Measurements from ENCODE around the gene DCUN1D2.
"Not testable (repeated sequence)": the region's sequence is repeated elsewhere in the genome, so short reads cannot be mapped to it uniquely, and the experiment has no call there.

Gene DCUN1D2

GRCh38 chr13:113460599-113460998 lies 29.9 kb downstream of the DCUN1D2 start:
- no peak for DNase-seq

- DNase-seq, result no peak
Observed at GRCh38 chr13:113460064-113460555, 30.4 kb downstream of the DCUN1D2 start.

DNA sequence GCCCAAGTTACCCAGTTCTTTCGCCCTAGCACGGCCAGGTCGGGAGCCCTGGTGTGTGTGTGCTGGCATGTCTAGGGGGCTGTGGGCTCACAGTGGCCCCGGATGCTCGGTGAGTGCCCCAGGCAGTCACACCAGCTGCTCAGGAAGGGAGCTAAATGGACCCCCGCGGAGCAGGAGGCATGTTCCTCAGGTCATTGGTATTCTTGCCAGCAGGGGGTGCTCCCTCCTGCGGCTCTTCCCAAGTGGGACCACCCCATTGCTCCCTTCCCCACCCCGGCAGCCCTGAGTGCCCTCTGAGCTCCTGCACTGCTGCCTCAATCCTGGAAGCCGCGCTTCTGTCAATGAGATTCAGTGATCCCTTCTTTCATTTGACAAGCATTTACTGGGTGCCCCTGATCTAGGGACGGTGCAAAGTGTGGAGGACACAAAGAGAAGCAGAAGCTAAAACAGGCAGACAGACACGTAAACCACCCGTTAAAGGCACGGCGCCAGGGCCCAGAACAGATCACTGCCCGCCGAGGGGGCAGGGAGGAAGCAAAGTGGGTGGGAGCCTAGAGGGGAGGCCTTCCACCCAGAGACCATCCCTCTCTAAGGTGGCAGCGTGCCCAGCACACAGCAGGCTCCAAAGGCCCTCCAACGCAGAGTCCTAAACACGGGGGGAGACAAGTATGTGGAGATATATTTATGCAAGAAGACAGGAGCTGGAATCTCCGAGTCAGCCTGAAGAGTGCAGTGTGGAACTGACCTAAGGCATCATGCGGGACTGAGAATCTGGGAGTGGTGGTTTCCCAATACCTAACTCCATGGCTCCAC lies 32.1 kb downstream of the DCUN1D2 start:
- DNase-seq, result no peak

GRCh38 chr13:113457510-113457909 lies 33.0 kb downstream of the DCUN1D2 start:
- no peak for DNase-seq

DNA sequence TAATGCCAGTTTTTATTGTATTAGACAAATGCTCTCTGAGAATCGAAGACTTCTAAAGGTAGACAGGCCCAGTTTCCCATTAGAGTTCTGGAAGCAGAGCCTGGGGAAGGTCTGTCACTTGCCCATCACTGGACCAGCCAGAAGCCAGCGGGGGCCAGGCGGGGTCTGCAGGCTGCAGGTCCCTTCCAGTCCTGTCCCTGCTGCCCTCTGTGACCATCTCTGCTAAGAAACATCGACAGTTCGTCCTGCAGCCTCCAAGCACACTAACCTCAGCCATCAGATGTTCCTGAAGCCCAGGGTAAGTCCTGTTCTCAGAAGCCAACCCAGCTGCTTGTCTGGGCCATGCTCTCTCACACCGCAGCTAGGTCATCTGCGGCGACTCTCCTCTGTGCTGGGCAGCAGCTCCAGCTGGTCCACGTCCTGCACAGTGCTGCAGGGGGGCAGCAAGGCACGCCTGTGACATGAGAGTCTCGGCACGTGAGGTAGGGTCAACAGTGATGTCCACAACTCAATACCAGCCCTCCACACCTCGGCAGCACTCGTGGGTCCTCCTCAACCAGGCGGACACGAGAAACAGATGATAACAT lies 34.3 kb downstream of the DCUN1D2 start:
- no peak for DNase-seq

DNA sequence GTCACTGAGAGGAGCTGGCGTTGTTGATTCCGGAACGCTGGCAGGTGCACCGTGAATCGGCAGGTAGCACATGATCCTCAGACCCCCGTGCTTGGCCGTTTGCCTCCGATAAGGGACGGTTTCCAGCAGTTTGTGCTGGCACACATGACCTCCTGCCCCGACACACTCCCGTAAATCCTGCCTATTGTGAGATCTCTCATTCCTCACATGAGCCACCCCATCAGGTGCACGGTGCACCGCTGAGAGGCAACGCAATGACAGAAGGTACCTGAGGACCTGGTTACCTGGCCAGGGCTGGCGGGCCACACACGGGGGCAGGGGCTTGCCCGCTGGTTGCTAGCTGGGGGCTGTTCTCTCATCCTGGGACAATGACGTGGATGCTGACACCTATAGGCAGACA lies 35.1 kb downstream of the DCUN1D2 start:
- DNase-seq, result no peak

DNA sequence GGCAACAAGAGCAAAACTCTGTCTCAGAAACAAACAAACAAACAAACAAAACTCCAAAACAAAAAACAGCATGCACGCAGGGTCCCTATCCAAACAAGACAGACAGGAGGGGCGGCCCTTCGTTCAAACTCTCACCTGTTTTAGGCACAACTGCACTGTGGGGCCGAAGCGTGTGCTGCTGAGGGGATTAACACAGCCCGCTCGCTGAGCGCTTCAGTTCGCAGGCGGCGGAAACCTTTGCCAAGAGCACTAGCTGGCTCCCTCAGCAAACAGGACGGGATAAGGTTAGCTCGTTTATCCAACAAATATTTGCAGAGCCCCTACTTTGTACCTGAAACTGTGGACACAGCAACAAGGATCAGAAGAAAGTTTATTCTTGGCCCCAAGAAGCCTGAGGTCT lies 35.6 kb downstream of the DCUN1D2 start:
- no peak for DNase-seq

GRCh38 chr13:113452942-113453901 lies 37.3 kb downstream of the DCUN1D2 start, which contains the start of gene ADPRHL1:
TSS of gene ADPRHL1 (minus strand) at chr13:113453488. CDS start at chr13:113453437, 51 bp downstream.
- no peak for DNase-seq

DNA sequence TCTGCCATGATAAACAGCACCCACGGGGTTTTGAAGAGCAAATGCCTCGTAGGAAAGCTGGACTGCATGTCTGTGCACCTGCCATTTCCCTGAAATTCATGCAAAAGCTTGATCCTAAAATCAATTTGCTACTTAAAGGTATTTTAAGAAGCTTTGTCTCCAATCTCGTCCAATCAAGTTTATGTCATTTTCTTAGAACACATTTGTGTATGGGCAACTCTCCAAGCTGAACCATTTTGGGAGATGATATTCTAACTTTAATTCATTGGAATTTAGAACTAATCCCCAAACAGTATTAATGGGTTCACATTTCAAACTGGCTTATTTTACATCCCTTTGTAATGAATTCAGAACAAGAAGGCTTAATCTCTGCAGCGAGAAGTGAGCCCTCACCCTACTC lies 38.0 kb downstream of the DCUN1D2 start:
- no peak for DNase-seq

- no peak for DNase-seq
Observed at GRCh38 chr13:113451951-113452421, 38.5 kb downstream of the DCUN1D2 start.

DNA sequence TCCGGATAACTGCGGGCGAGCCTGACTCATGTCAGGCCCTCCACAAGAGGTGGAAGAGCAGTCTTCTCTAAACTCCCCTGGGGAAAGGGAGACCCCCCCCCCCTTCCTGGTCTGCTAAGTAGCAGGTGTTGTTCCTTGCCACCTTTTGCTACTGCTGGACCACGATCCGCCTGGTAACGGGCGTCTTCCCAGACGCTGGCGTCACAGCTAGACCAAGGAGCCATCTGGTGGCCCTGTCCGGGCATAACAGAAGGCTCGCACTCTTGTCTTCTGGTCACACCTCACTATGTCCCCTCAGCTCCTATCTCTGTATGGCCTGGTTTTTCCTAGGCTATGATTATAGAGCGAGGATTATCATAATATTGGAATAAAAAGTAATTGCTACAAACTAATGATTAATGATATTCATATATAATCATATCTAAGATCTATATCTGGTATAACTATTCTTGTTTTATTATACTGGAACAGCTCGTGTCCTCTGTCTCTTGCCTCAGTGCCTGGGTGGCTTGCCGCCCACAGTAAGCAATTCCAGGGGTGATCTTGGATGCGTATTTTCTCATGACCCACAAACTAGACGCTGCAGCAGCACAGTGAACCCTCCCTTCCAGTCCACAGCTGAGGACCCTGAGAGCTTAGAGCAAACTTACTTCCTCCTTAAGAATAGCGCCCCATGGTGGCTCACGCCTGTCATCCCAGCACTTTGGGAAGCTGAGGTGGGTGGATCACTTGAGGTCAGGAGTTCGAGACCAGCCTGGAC lies 39.5 kb downstream of the DCUN1D2 start:
- not testable (repeated sequence) for DNase-seq

GRCh38 chr13:113450348-113450744 lies 40.2 kb downstream of the DCUN1D2 start:
- not testable (repeated sequence) for DNase-seq

GRCh38 chr13:113449693-113450347 lies 40.7 kb downstream of the DCUN1D2 start:
- DNase-seq, result no peak

DNA sequence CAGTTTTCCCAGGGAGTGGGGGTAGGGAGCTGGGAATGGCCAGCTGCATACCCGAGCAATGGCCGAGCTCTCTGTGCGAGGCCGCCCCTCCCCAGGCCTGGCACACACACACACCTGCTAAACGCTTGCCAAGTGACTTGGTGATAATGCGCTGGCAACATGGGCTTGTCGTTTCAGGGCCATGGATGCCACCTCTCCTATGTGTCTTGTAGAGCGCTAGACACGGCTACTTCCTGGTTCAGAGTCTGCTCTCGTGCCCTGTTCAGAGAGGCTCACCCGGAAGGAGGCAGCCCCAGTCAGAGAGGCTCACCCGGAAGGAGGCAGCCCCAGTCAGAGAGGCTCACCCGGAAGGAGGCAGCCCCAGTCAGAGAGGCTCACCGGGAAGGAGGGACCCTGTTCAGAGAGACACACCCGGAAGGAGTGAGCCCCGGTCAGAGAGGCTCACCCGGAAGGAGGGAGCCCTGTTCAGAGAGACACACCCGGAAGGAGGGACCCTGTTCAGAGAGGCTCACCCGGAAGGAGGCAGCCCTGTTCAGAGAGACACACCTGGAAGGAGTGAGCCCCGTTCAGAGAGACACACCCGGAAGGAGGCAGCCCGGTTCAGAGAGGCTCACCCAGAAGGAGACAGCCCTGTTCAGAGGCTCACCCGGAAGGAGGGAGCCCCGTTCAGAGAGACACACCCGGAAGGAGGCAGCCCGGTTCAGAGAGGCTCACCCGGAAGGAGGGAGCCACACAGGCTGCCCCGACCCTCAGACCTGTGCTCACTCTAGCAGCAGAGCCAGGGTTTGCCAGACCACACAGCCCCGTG lies 41.4 kb downstream of the DCUN1D2 start:
- peak; percentile 65 for DNase-seq

- DNase-seq, result no peak
Observed at GRCh38 chr13:113448545-113448884, 42.0 kb downstream of the DCUN1D2 start.

GRCh38 chr13:113447596-113447995 lies 42.9 kb downstream of the DCUN1D2 start:
- no peak for DNase-seq

DNA sequence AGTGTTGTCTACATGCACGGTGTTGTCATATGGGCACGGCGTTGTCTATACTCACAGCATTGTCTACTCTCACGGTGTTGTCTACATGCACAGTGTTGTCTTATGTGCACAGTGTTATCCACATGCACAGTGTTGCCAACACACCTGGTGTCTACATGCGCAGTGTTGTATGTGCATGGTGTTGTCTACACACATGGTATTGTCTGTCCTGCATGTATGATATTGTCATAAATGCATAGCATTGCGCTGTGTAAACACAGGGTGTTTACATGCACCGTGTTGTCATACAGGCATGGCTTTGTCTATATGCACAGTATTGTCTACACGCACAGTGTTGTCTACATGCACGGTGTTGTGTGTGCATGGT lies 44.0 kb downstream of the DCUN1D2 start:
- DNase-seq, result no peak

GRCh38 chr13:113445791-113446487 lies 44.6 kb downstream of the DCUN1D2 start:
- no peak for DNase-seq

DNA sequence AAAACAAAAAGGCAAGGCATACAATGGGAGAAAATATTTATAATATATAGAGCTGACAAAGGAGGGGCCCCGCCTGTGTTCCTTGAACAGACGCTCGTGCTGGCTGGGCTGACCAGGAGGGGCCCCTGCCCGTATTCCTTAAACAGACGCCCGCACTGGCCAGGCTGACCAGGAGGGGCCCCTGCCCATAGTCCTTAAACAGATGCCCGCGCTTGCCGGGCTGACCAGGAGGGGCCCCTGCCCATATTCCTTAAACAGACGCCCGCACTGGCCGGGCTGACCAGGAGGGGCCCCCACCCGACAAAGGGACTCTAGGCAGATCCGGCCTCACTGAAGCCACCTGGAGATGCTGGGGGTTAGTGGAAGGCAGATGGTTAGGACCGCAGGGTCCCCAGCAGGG lies 46.5 kb downstream of the DCUN1D2 start:
- DNase-seq, result no peak

DNA sequence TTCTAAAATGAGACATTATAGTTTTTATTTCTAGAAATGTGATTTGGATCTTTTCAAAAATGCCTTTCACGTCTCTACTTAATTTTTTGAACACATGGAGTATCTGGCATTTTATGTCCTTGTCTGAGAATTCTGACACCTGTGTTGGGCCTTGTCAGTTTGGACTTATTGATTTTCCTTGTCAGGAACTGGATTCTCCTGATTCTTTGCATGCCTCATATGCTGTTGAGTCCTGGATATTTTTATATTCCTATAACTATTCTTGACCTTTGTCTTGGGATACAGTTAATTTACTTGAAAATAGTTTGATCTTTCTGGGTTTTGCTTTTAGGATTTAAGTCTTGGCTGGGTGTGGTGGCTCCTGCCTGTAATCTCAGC lies 47.5 kb downstream of the DCUN1D2 start:
- no peak for DNase-seq

Measured in activated CD4-positive, alpha-beta T cell treated with anti-CD3 and anti-CD28 coated beads, Interleukin-2, amount 50 U/mL, for 1 hour (primary cell).